GM23248 (cell line): ENCODE data around the gene PTPRN2.

ENCODE experiments used
- EZH2 ChIP-seq: fragments of 200-600 bp; sonication (generic); IDR thresholded peaks from 2 replicates; pipeline ENCODE4 v1.6.1; 2018; ENCODE audit warnings: antibody characterized with exemption, mild to moderate bottlenecking; ENCODE audit not compliant: insufficient read depth, poor library complexity, severe bottlenecking
- EZH2phosphoT487 ChIP-seq: fragments of 200-600 bp; sonication (generic); IDR thresholded peaks from 2 replicates; pipeline ENCODE4 v1.6.1; 2018; ENCODE audit warnings: antibody characterized with exemption, moderate library complexity, mild to moderate bottlenecking, low read depth; ENCODE audit not compliant: insufficient read depth

- TF ChIP-seq EZH2phosphoT487, result no peak
- no peak for TF ChIP-seq EZH2
Observed at GRCh38 chr7:158490171-158490782, 97.3 kb downstream of the PTPRN2 start.
